Body of pancreas (tissue), 4 donors: ENCODE data around the gene CYP2A7. TPM values are rescaled to one million over a fixed set of nuclear protein-coding genes. Genes with fewer than 3 reads are reported as not detected.
"Not testable (repeated sequence)": the region's sequence is repeated elsewhere in the genome, so short reads cannot be mapped to it uniquely, and the experiment has no call there.

Experiments
- ATAC-seq: fragments of 150-250 bp; one replicate; pipeline ENCODE4 v1.9.1; 2016
- DNase-seq, 4 donors: peaks; one replicate each; pipeline ENCODE4 v3.0.0-alpha.2; 2019
- H3K27ac ChIP-seq, 4 donors: fragments of 200-600 bp; sonication (generic); 1 replicate in 3 of 4; 2 replicates in 1 of 4; pipeline versions ENCODE4 v1.5.1 to v1.6.1; 2016 to 2019; ENCODE audit warnings: mild to moderate bottlenecking in 1 of 4, mixed read lengths in 1 of 4, moderate library complexity in 1 of 4
- H3K27me3 ChIP-seq, 2 donors: fragments of 200-600 bp; sonication (generic); one replicate each; pipeline ENCODE4 v1.6.0; 2016; ENCODE audit warnings: mild to moderate bottlenecking in 1 of 2
- H3K36me3 ChIP-seq, 2 donors: fragments of 200-600 bp; sonication (generic); replicated peaks in 1 of 2; 2 replicates each; pipeline ENCODE4 v1.5.1; 2016; ENCODE audit warnings: low read depth in 2 of 2; ENCODE audit not compliant: insufficient read depth in 1 of 2
- H3K4me1 ChIP-seq: fragments of 200-600 bp; sonication (generic); one replicate; pipeline ENCODE4 v1.6.0; 2016
- H3K4me3 ChIP-seq, 2 donors: fragments of 200-600 bp; sonication (generic); 1 replicate in 1 of 2; 2 replicates in 1 of 2; pipeline ENCODE4 v1.5.1; 2016 to 2019
- H3K9me3 ChIP-seq, 3 donors: fragments of 200-600 bp; sonication (generic); 1 replicate in 2 of 3; 2 replicates in 1 of 3; pipeline ENCODE4 v1.5.1; 2016
- CTCF ChIP-seq, 7 experiments: fragments of 450-650 bp in 4 of 7; fragments of 200-600 bp in 3 of 7; sonication (generic) in 3 of 7; IDR thresholded peaks; one replicate each; pipeline ENCODE4 v1.5.1; 2016 to 2019; ENCODE audit warnings: antibody characterized with exemption in 7 of 7
- POLR2A ChIP-seq, 3 donors: fragments of 450-650 bp; IDR thresholded peaks; one replicate each; pipeline ENCODE4 v1.6.1; 2016; ENCODE audit warnings: antibody characterized with exemption in 3 of 3, mild to moderate bottlenecking in 2 of 3
- WGBS, 2 donors: methylation state at CpG; one replicate each; pipeline ENCODE4 v1.1.5; 2017; 5-methylcytosine and 5-hydroxymethylcytosine counted together
- intact Hi-C: fragments of 100-400 bp; cut with DNase I; formaldehyde crosslinking; loops from one replicate; pipeline ENCODE4 v1.15.1; 2023
- total RNA-seq, 2 donors: library from RNA; depleted of rRNA; stranded (reverse); fragments of >200 nt; gene quantifications; one replicate each; pipeline ENCODE4 v1.1.0, GENCODE V29; 2016

Gene CYP2A7
- total RNA-seq = not detected

- WGBS, 2 donors = 75 to 76% methylated on average over 2 to 3 of the region's 3 CpGs
Measured at GRCh38 chr19:40882062-40882461, at the start of gene CYP2A7. CYP2A7 (minus strand) TSS chr19:40882231; CDS start chr19:40882210, 21 bp downstream.

GRCh38 chr19:40930799-40931198 is 48.8 kb upstream of the CYP2A7 start:
- DNase-seq, H3K4me1 ChIP-seq, ATAC-seq, H3K36me3 ChIP-seq, H3K27ac ChIP-seq, H3K9me3 ChIP-seq, H3K27me3 ChIP-seq, intact Hi-C loops, H3K4me3 ChIP-seq: not testable (repeated sequence)
- 88 to 100% methylated on average over 2 of the region's 2 CpGs for WGBS, 2 donors

More at GRCh38 chr19:40882062-40882461, at the start of gene CYP2A7:
- H3K4me1 ChIP-seq, intact Hi-C loops, DNase-seq, H3K4me3 ChIP-seq, H3K36me3 ChIP-seq, H3K9me3 ChIP-seq, ATAC-seq, H3K27ac ChIP-seq, H3K27me3 ChIP-seq: not testable (repeated sequence)

GRCh38 chr19:40929942-40930341 is 47.9 kb upstream of the CYP2A7 start:
- H3K27ac ChIP-seq, ATAC-seq, H3K4me3 ChIP-seq, intact Hi-C loops, H3K36me3 ChIP-seq, H3K27me3 ChIP-seq, H3K4me1 ChIP-seq, DNase-seq, H3K9me3 ChIP-seq: not testable (repeated sequence)
- WGBS, 2 donors = 42 to 56% methylated on average over 3 of the region's 3 CpGs

GRCh38 chr19:40928850-40929249 is 46.8 kb upstream of the CYP2A7 start:
- H3K4me1 ChIP-seq = peaks cover 8% of the 10 kb centered on the region
- DNase-seq = no peak
- 46 to 69% methylated on average over 1 of the region's 1 CpG for WGBS, 2 donors
- ATAC-seq = no peak
- H3K27me3 ChIP-seq = no peaks in the 10 kb centered on the region
- no peak overlapping the region for H3K27ac ChIP-seq
- no peaks in the 10 kb centered on the region for H3K36me3 ChIP-seq
- no peak overlapping the region for H3K4me3 ChIP-seq
- TF ChIP-seq POLR2A (IDR thresholded peaks at IDR 0.05) (no peak), CTCF (IDR thresholded peaks at IDR 0.05) (no peak)
- H3K9me3 ChIP-seq = no peaks in the 10 kb centered on the region
- intact Hi-C loops = no loop called here

- H3K27me3 ChIP-seq = no peaks in the 10 kb centered on the region
- TF ChIP-seq CTCF (IDR thresholded peaks at IDR 0.05) (no peak), POLR2A (IDR thresholded peaks at IDR 0.05) (no peak)
- no peak overlapping the region for H3K27ac ChIP-seq
- H3K4me3 ChIP-seq = no peak overlapping the region
- no peaks in the 10 kb centered on the region for H3K9me3 ChIP-seq
- WGBS, 2 donors = 78 to 79% methylated on average over 3 of the region's 3 CpGs
- DNase-seq = no peak
- peaks cover 12% of the 10 kb centered on the region for H3K4me1 ChIP-seq
- ATAC-seq = no peak
- intact Hi-C loops = no loop called here
- H3K36me3 ChIP-seq = no peaks in the 10 kb centered on the region
Measured at GRCh38 chr19:40927567-40927966, 45.5 kb upstream of the CYP2A7 start.

GRCh38 chr19:40926276-40926675 is 44.2 kb upstream of the CYP2A7 start:
- H3K36me3 ChIP-seq, intact Hi-C loops, H3K27me3 ChIP-seq, H3K4me3 ChIP-seq, DNase-seq, H3K9me3 ChIP-seq, ATAC-seq, H3K27ac ChIP-seq: not testable (repeated sequence)
- 73 to 74% methylated on average over 1 of the region's 1 CpG for WGBS, 2 donors
- H3K4me1 ChIP-seq = peaks cover 16% of the 10 kb centered on the region

GRCh38 chr19:40923934-40924391 is 41.9 kb upstream of the CYP2A7 start:
- Histone ChIP-seq H3K27me3 (no peaks in the 10 kb centered on the region), H3K4me3 (no peak overlapping the region), H3K9me3 (no peaks in the 10 kb centered on the region), H3K4me1 (peaks cover 24% of the 10 kb centered on the region), H3K36me3 (no peaks in the 10 kb centered on the region), H3K27ac (peak overlapping the region in 2 of 4 donors; percentile 16 to 18)
- DNase-seq (peak in 3 of 4 donors; percentile 39 to 56 (median 40)), ATAC-seq (peak; percentile 74)
- WGBS, 2 donors = 51 to 56% methylated on average over 7 of the region's 7 CpGs
- TF ChIP-seq POLR2A (IDR thresholded peaks at IDR 0.05) (peak in 1 of 3 donors; percentile 7), CTCF (IDR thresholded peaks at IDR 0.05) (no peak)
- intact Hi-C loops = no loop called here

GRCh38 chr19:40922237-40923160 is 40.5 kb upstream of the CYP2A7 start:
- intact Hi-C loops, ATAC-seq: not testable (repeated sequence)

More at GRCh38 chr19:40922237-40923160, 40.5 kb upstream of the CYP2A7 start:
- peaks cover 24% of the 10 kb centered on the region for H3K4me1 ChIP-seq
- not testable (repeated sequence) for DNase-seq, H3K36me3 ChIP-seq, H3K9me3 ChIP-seq, H3K4me3 ChIP-seq, H3K27ac ChIP-seq, H3K27me3 ChIP-seq
- 48 to 56% methylated on average over 11 of the region's 11 CpGs for WGBS, 2 donors
